B cell (primary cell): Measurements from ENCODE around the gene ACTMAP. TPM values are rescaled to one million over a fixed set of nuclear protein-coding genes. Genes with fewer than 3 reads are reported as not detected.

ENCODE experiments used
- ATAC-seq: fragments of 200-7000 bp; cut with Tn5 transposase; one replicate; pipeline ENCODE4 v1.10.0; 2021; ENCODE audit warnings: low read depth, mild to moderate bottlenecking, moderate number of reproducible peaks, moderate library complexity
- CTCF ChIA-PET: fragments of 350-600 bp; sonication (Branson Sonifier 250); formaldehyde crosslinking; loops from one replicate; lab custom pipeline; 2021; ENCODE audit warnings: antibody characterized with exemption, inconsistent platforms; lab: Charles Lee
- POLR2A ChIA-PET: fragments of 350-600 bp; sonication (Branson Sonifier 250); formaldehyde crosslinking; loops from one replicate; lab custom pipeline; 2021; ENCODE audit warnings: antibody characterized with exemption; lab: Charles Lee
- DNase-seq: peaks from one replicate; pipeline ENCODE4 v3.0.0; 2013
- H2AFZ ChIP-seq: 2 replicates; pipeline ENCODE4 v1.6.1; 2012; ENCODE audit warnings: mild to moderate bottlenecking, low read depth, low read length; ENCODE audit not compliant: insufficient read depth, poor library complexity, severe bottlenecking
- H3K27ac ChIP-seq, 2 donors: 1 replicate in 1 of 2; 2 replicates in 1 of 2; pipeline ENCODE4 v1.5.1; 2012 to 2013; ENCODE audit warnings: low read length in 2 of 2, mild to moderate bottlenecking in 2 of 2, moderate library complexity in 1 of 2
- H3K27me3 ChIP-seq, 4 experiments: fragments of 200-600 bp in 1 of 4; sonication (generic) in 1 of 4; replicated peaks in 1 of 4; 1 replicate in 2 of 4; 2 replicates in 2 of 4; pipeline versions ENCODE4 v1.6.1 to v1.7.0; 2013 to 2016; ENCODE audit warnings: low read length in 3 of 4, mild to moderate bottlenecking in 2 of 4, mixed read lengths in 1 of 4, moderate library complexity in 1 of 4; ENCODE audit not compliant: insufficient read depth in 4 of 4, control insufficient read depth in 3 of 4; ENCODE audit errors: control extremely low read depth in 1 of 4
- H3K36me3 ChIP-seq, 2 experiments: replicated peaks in 1 of 2; 1 replicate in 1 of 2; 2 replicates in 1 of 2; pipeline versions ENCODE4 v1.6.1 to v1.7.1; 2013; ENCODE audit warnings: low read length in 1 of 2; ENCODE audit not compliant: insufficient read depth in 2 of 2, control insufficient read depth in 1 of 2; ENCODE audit errors: control extremely low read depth in 1 of 2, extremely low read depth in 1 of 2
- H3K4me1 ChIP-seq, 2 donors: fragments of 200-600 bp in 1 of 2; sonication (generic) in 1 of 2; 1 replicate in 1 of 2; 2 replicates in 1 of 2; pipeline versions ENCODE4 v1.5.1 to v1.6.1; 2013 to 2017; ENCODE audit warnings: low read length in 2 of 2; ENCODE audit not compliant: control insufficient read depth in 2 of 2, insufficient read depth in 2 of 2
- H3K4me2 ChIP-seq: replicated peaks from 2 replicates; pipeline ENCODE3; 2012; ENCODE audit warnings: mild to moderate bottlenecking, low read depth, low read length; ENCODE audit not compliant: poor library complexity, severe bottlenecking
- H3K4me3 ChIP-seq, 5 experiments: fragments of 200-600 bp in 1 of 5; sonication (generic) in 1 of 5; 1 replicate in 3 of 5; 2 replicates in 2 of 5; pipeline versions ENCODE4 v1.5.1 to v1.7.0; 2011 to 2016; ENCODE audit warnings: low read length in 4 of 5, mild to moderate bottlenecking in 4 of 5, low read depth in 2 of 5, control low read depth in 1 of 5, moderate library complexity in 1 of 5; ENCODE audit not compliant: insufficient read depth in 1 of 5; ENCODE audit errors: control extremely low read depth in 1 of 5, extremely low read depth in 1 of 5
- H3K79me2 ChIP-seq: fragments of 200-600 bp; sonication (generic); one replicate; pipeline ENCODE4 v1.6.0; 2016; ENCODE audit warnings: low read length; ENCODE audit not compliant: control insufficient read depth, insufficient read depth
- H3K9ac ChIP-seq: fragments of 200-600 bp; sonication (generic); 2 replicates; pipeline ENCODE4 v1.6.1; 2017; ENCODE audit warnings: mild to moderate bottlenecking, low read length, moderate library complexity
- H3K9me3 ChIP-seq, 3 donors: one replicate each; pipeline versions ENCODE4 v1.6.1 to v1.7.1; 2013; ENCODE audit warnings: low read length in 2 of 3; ENCODE audit not compliant: control insufficient read depth in 2 of 3, insufficient read depth in 1 of 3; ENCODE audit errors: control extremely low read depth in 1 of 3
- H4K20me1 ChIP-seq: 2 replicates; pipeline ENCODE4 v1.6.0; 2012; ENCODE audit warnings: mild to moderate bottlenecking, low read length; ENCODE audit not compliant: insufficient read depth, control insufficient read depth, poor library complexity, severe bottlenecking
- H3K27ac Mint-ChIP-seq: one replicate; pipeline ENCODE4 v1.8.0; 2021; ENCODE audit warnings: mixed read lengths
- H3K27me3 Mint-ChIP-seq: one replicate; pipeline ENCODE4 v1.8.0; 2021; ENCODE audit warnings: mixed read lengths
- H3K4me1 Mint-ChIP-seq: one replicate; pipeline ENCODE4 v1.8.0; 2021; ENCODE audit warnings: mixed read lengths
- H3K4me3 Mint-ChIP-seq: one replicate; pipeline ENCODE4 v1.8.0; 2021; ENCODE audit warnings: mixed read lengths
- H3K9me3 Mint-ChIP-seq: one replicate; pipeline ENCODE4 v1.8.0; 2022; ENCODE audit warnings: mixed read lengths; ENCODE audit not compliant: insufficient read depth
- CTCF ChIP-seq: fragments of 200-600 bp; IDR thresholded peaks from one replicate; pipeline ENCODE4 v1.8.0; 2022; ENCODE audit warnings: antibody characterized with exemption, mild to moderate bottlenecking
- EZH2 ChIP-seq: IDR thresholded peaks from 2 replicates; pipeline ENCODE4 v1.6.1; 2012; ENCODE audit warnings: borderline replicate concordance, low read depth, mild to moderate bottlenecking, moderate library complexity, low read length; ENCODE audit not compliant: insufficient read depth, poor library complexity, severe bottlenecking
- WGBS: methylation state at CpG from one replicate; pipeline ENCODE4 v1.1.5; 2013; ENCODE audit warnings: missing lambda C conversion rate; ENCODE audit not compliant: insufficient coverage; 5-methylcytosine and 5-hydroxymethylcytosine counted together
- intact Hi-C: fragments of 100-400 bp; cut with micrococcal nuclease; formaldehyde crosslinking; loops from one replicate; pipeline ENCODE4 v1.10.0; 2022
- polyA plus RNA-seq: library from polyadenylated mRNA; depleted of rRNA; stranded (reverse); fragments of >200 nt; gene quantifications from 2 replicates; pipeline ENCODE4 v1.2.3, GENCODE V29; 2012
- total RNA-seq, 2 donors: library from RNA; stranded (reverse); fragments of 120-200 nt in 1 of 2; gene quantifications; 1 replicate in 1 of 2; 2 replicates in 1 of 2; pipeline versions ENCODE4 v1.2.3 to v1.2.4, GENCODE V29; 2013 to 2022

The ACTMAP gene
- total and polyA plus RNA-seq, 2 donors (not counting 1 experiment from before 2014, with no cell fraction given): 7.7 to 10.2 TPM

- Mint-ChIP-seq H3K4me1 (no peaks in the 10 kb centered on the region), H3K4me3 (no peak overlapping the region), H3K27ac (no peak overlapping the region), H3K27me3 (no peaks in the 10 kb centered on the region), H3K9me3 (no peaks in the 10 kb centered on the region)
- ChIA-PET CTCF (interaction anchor here (0.9 kb wide), 1 partner anchor 38 kb away, joined by 3 read pairs; no protein-coding TSS in a partner anchor), POLR2A (no interaction called here)
- intact Hi-C loops: no loop called here
- Histone ChIP-seq H3K9ac (no peak overlapping the region), H3K9me3 (no peaks in the 10 kb centered on the region), H3K4me3 (no peak overlapping the region), H2AFZ (no peak overlapping the region), H3K79me2 (peaks cover 3% of the 10 kb centered on the region), H3K4me2 (no peak overlapping the region), H3K27me3 (no peaks in the 10 kb centered on the region), H3K27ac (no peak overlapping the region), H3K4me1 (no peaks in the 10 kb centered on the region), H3K36me3 (peaks cover 13 to 63% of the 10 kb centered on the region in 2 experiments), H4K20me1 (peaks cover 11% of the 10 kb centered on the region)
- ATAC-seq: no peak
- DNase-seq: no peak
- TF ChIP-seq CTCF: no peak
- TF ChIP-seq EZH2: no peak
- WGBS: 100% methylated on average over 3 of the region's 6 CpGs
Measured at GRCh38 chr19:40701758-40702157, 48.5 kb downstream of the ACTMAP start.

- POLR2A ChIA-PET: no interaction called here
- Mint-ChIP-seq H3K27me3 (no peaks in the 10 kb centered on the region), H3K9me3 (no peaks in the 10 kb centered on the region), H3K4me1 (no peaks in the 10 kb centered on the region), H3K4me3 (no peak overlapping the region), H3K27ac (no peak overlapping the region)
- ATAC-seq: peak; percentile 10
- TF ChIP-seq CTCF: no peak
- no peak for TF ChIP-seq EZH2
- 98% methylated on average over 8 of the region's 9 CpGs for WGBS
- H3K36me3 ChIP-seq: peaks cover 13 to 57% of the 10 kb centered on the region in 2 experiments
- no peak overlapping the region for H3K4me2 ChIP-seq
- CTCF ChIA-PET: no interaction called here
- no peaks in the 10 kb centered on the region for H3K4me1 ChIP-seq
- no peak for DNase-seq
- H3K27me3 ChIP-seq: no peaks in the 10 kb centered on the region
- no peak overlapping the region for H3K9ac ChIP-seq
- intact Hi-C loops: no loop called here
- no peaks in the 10 kb centered on the region for H3K9me3 ChIP-seq
- H3K79me2 ChIP-seq: no peaks in the 10 kb centered on the region
- no peak overlapping the region for H3K27ac ChIP-seq
- H3K4me3 ChIP-seq: no peak overlapping the region
- peaks cover 5% of the 10 kb centered on the region for H4K20me1 ChIP-seq
- no peak overlapping the region for H2AFZ ChIP-seq
Measured at GRCh38 chr19:40700083-40700482, 50.2 kb downstream of the ACTMAP start.
